Measurements from ENCODE around the gene TMBIM1. TPM values are rescaled to one million over a fixed set of nuclear protein-coding genes. Genes with fewer than 3 reads are reported as not detected.
"Not testable (repeated sequence)": the region's sequence is repeated elsewhere in the genome, so short reads cannot be mapped to it uniquely, and the experiment has no call there.

Gene TMBIM1
- polyA plus RNA-seq, 1 experiment, result 91.4 TPM

DNA sequence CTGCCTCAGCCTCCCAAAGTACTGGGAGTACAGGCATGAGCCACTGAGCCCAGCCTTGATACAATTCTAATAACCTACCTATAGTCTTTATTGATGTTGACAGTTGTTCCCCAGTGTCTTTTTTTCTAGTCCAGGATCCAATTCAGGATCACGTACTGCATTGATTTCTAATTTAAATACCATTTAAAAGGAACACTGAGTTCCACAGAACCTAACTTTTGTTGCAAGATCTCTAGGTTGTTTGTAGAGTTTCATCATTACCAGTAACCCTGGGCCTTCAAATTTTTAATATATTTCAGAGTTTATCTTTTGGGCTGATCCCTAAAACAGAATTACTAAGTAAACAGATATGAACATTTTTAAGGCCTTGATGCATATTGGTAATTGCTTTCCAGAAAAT lies 21.1 kb upstream of the TMBIM1 start:
- ChIA-PET CTCF (interaction anchor here (0.6 kb wide), 1 partner anchor 312 kb away, joined by 4 read pairs; no protein-coding TSS in a partner anchor), POLR2A (no interaction called here)
- no peaks in the 10 kb centered on the region for H3K9me3 ChIP-seq (ENCODE audit: control insufficient read depth, insufficient read depth, low read length)

DNA sequence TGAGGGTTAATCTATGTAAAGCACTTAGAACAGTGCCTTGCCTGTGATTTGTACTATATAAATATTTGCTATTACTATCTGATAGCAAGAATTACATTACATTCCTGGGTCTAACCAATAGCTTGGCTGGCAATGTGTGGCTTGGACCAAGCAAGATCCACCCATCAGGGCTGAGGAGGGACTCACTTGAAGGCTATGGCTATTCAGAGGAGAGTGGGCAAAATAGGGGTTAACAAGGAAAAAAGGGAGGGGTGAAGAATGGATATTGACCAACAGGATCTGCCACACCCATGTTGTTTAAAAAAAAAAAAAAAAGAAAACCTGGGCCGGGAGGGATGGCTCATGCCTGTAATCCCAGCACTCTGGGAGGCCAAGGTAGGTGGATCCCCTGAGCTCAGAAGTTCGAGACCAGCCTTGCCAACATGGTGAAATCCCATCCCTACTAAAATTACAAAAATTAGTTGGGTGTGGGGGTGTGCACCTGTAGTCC lies 20.0 kb upstream of the TMBIM1 start:
- POLR2A ChIA-PET, result interaction anchor here (0.7 kb wide), 1 partner anchor 15 kb away, joined by 3 read pairs; no protein-coding TSS in a partner anchor
- CTCF ChIA-PET, result interaction anchor here (0.6 to 1.0 kb wide), 2 partner anchors 11 to 13 kb away, joined by 3 to 7 read pairs; no protein-coding TSS in a partner anchor
- Histone ChIP-seq H3K27ac (ENCODE audit: low read depth, low read length) (no peak overlapping the region), H3K4me3 (ENCODE audit: low read depth, low read length) (no peak overlapping the region), H3K9me3 (ENCODE audit: control insufficient read depth, insufficient read depth, low read length) (no peaks in the 10 kb centered on the region), H3K27me3 (ENCODE audit: control insufficient read depth, insufficient read depth, low read length) (peaks cover under 1% of the 10 kb centered on the region)
- no peak for DNase-seq (ENCODE audit: low read depth, low spot score)
- TF ChIP-seq, protein P1, sequence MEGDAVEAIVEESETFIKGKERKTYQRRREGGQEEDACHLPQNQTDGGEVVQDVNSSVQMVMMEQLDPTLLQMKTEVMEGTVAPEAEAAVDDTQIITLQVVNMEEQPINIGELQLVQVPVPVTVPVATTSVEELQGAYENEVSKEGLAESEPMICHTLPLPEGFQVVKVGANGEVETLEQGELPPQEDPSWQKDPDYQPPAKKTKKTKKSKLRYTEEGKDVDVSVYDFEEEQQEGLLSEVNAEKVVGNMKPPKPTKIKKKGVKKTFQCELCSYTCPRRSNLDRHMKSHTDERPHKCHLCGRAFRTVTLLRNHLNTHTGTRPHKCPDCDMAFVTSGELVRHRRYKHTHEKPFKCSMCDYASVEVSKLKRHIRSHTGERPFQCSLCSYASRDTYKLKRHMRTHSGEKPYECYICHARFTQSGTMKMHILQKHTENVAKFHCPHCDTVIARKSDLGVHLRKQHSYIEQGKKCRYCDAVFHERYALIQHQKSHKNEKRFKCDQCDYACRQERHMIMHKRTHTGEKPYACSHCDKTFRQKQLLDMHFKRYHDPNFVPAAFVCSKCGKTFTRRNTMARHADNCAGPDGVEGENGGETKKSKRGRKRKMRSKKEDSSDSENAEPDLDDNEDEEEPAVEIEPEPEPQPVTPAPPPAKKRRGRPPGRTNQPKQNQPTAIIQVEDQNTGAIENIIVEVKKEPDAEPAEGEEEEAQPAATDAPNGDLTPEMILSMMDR (IDR thresholded peaks at IDR 0.05; ENCODE audit: low read depth, low read length), result no peak

More for the DNA sequence above, 21.1 kb upstream of the TMBIM1 start:
- TF ChIP-seq, protein P1 (IDR thresholded peaks at IDR 0.05; ENCODE audit: low read depth, low read length), result no peak
- no peaks in the 10 kb centered on the region for H3K27me3 ChIP-seq (ENCODE audit: control insufficient read depth, insufficient read depth, low read length)
- DNase-seq (ENCODE audit: low read depth, low spot score), result no peak
- no peak overlapping the region for H3K27ac ChIP-seq (ENCODE audit: low read depth, low read length)
- no peak overlapping the region for H3K4me3 ChIP-seq (ENCODE audit: low read depth, low read length)

DNA sequence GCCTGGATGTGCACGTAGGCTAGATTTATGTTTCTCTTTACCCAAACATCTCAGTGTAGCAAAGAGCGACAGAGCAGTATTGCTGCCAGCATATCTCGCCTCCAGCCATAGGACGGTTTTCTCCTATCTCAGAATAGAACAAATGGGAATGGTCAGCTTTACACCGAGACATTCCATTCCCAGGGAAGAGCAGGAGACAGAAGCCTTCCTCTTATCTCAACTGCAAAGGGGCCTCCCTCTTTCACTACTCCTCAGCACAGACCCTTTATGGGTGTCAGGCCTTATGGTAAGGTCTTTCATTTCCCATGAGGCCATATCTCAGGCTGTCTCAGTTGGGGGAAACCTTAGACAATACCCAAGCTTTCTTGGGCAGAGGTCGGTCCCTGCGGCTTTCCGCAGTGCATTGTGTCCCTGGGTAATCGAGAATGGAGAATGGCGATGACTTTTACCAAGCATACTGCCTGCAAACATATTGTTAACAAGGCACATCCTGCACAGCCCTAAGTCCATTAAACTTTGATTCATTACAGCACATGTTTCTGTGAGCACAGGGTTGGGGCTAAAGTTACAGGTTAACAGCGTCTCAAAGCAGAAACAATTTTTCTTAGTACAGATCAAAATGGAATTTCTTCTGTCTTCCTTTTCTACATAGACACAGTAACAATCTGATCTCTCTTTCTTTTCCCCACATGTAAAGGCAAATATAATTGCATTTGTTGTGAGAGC lies 19.4 kb upstream of the TMBIM1 start:
- H3K4me3 ChIP-seq (ENCODE audit: low read depth, low read length); POLR2A ChIA-PET; H3K27ac ChIP-seq (ENCODE audit: low read depth, low read length); H3K27me3 ChIP-seq (ENCODE audit: control insufficient read depth, insufficient read depth, low read length); DNase-seq (ENCODE audit: low read depth, low spot score); H3K9me3 ChIP-seq (ENCODE audit: control insufficient read depth, insufficient read depth, low read length): not testable (repeated sequence)
- CTCF ChIA-PET, result interaction anchor here (1.0 kb wide), 1 partner anchor 10 kb away, joined by 7 read pairs; no protein-coding TSS in a partner anchor

DNA sequence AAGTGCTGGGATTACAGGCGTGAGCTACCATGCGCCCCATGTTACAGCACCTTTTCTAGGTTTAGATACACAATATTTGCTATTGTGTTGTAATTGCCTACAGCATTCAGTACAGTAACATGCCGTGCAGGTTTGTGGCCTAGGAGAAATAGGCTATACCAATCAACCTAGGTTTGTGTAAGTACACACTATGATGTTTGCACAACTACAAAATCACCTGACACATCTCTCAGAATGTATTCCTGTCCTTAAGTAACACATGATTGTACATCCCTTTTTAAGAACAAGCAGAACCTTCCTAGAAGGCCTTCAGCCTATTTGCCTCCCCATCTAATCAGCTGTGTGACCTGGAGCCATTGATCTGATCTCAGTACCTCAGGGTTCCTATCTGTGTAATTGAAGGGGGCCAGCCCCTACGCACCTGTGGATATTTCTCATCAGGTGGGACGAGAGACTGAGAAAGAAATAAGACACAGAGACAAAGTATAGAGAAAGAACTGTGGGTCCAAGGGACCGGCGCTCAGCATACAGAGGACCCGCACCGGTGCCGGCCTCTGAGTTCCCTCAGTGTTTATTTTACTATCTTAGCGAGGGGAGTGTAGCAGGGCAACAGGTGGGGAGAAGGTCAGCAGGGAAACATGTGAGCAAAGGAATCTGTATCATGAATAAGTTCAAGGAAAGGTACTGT lies 18.7 kb upstream of the TMBIM1 start:
- TF ChIP-seq, protein P1 (IDR thresholded peaks at IDR 0.05; ENCODE audit: low read depth, low read length), result no peak
- H3K4me3 ChIP-seq (ENCODE audit: low read depth, low read length), result no peak overlapping the region
- H3K27ac ChIP-seq (ENCODE audit: low read depth, low read length), result no peak overlapping the region
- no peaks in the 10 kb centered on the region for H3K9me3 ChIP-seq (ENCODE audit: control insufficient read depth, insufficient read depth, low read length)
- DNase-seq (ENCODE audit: low read depth, low spot score), result no peak
- ChIA-PET CTCF (no interaction called here), POLR2A (no interaction called here)
- peaks cover 10% of the 10 kb centered on the region for H3K27me3 ChIP-seq (ENCODE audit: control insufficient read depth, insufficient read depth, low read length)

DNA sequence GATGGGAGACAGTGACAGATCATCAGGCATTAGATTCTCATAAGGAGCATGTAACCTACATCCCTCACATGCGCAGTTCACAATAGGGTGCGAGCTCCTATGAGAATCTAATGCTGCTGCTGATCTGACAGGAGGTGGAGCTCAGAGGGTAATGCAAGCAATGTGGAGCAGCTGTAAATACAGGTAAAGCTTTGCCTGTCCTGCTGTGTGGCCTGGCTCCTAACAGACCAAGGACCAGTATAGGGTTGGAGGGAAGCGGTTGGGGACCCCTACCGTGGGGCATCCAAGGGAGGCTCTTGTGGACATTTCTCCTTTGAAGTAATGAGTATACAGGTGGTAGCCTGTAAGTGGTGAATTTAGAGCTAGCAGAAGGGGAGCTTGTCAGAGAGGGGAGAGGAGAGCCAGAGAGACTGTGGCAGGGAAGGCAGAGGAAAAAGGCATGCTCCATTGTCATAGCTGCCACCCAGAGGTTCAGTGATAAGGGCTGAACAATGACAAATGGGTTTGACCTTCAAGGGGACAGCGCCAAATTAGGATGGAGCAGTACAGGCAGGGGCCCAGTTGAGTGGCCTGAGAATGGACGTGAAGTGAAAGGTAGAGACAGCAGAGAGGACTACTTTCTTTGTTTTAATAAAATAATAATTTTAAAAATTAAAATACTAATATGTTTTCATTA lies 15.2 kb upstream of the TMBIM1 start:
- H3K27ac ChIP-seq (ENCODE audit: low read depth, low read length), result no peak overlapping the region
- DNase-seq (ENCODE audit: low read depth, low spot score), result no peak
- peaks cover 10% of the 10 kb centered on the region for H3K27me3 ChIP-seq (ENCODE audit: control insufficient read depth, insufficient read depth, low read length)
- TF ChIP-seq, protein P1 (IDR thresholded peaks at IDR 0.05; ENCODE audit: low read depth, low read length), result no peak
- ChIA-PET POLR2A (no interaction called here), CTCF (interaction anchor here (0.8 to 2.1 kb wide), 2 partner anchors 15 to 49 kb away, joined by 4 to 5 read pairs; partner anchors contain the start of gene CATIP)
- no peak overlapping the region for H3K4me3 ChIP-seq (ENCODE audit: low read depth, low read length)
- no peaks in the 10 kb centered on the region for H3K9me3 ChIP-seq (ENCODE audit: control insufficient read depth, insufficient read depth, low read length)
